OCI-LY3 (cell line): ENCODE measurements around the gene BBIP1.

Source experiments
- H2AFZ ChIP-seq: fragments of 200-600, 300-600 bp; shearing (Covaris generic); 2 replicates; pipeline ENCODE4 v1.6.0; 2014; ENCODE audit warnings: antibody characterized with exemption, low read depth, low read length
- H3K27ac ChIP-seq: fragments of 200-600, 300-600 bp; sonication (generic); 2 replicates; pipeline ENCODE4 v1.5.1; 2014; ENCODE audit warnings: mild to moderate bottlenecking, low read length, moderate library complexity, mixed read lengths
- H3K27me3 ChIP-seq: fragments of 200-600, 300-600 bp; sonication (generic); 2 replicates; pipeline ENCODE4 v1.6.1; 2014; ENCODE audit warnings: low read depth, low read length, mixed read lengths
- H3K36me3 ChIP-seq: fragments of 200-600, 300-600 bp; sonication (generic); replicated peaks from 2 replicates; pipeline ENCODE3; 2014; ENCODE audit warnings: low read depth, low read length, mixed read lengths
- H3K4me1 ChIP-seq: fragments of 300-600, 200-600 bp; sonication (generic); 2 replicates; pipeline ENCODE4 v1.6.1; 2014; ENCODE audit warnings: low read length, mixed read lengths
- H3K4me2 ChIP-seq: fragments of 200-600, 300-600 bp; sonication (generic); 2 replicates; pipeline ENCODE4 v1.6.1; 2014; ENCODE audit warnings: low read length, mixed read lengths
- H3K4me3 ChIP-seq: fragments of 300-600, 200-600 bp; sonication (generic); 2 replicates; pipeline ENCODE4 v1.5.1; 2014; ENCODE audit warnings: antibody characterized with exemption, mild to moderate bottlenecking, low read length, moderate library complexity
- H3K79me2 ChIP-seq: fragments of 300-600, 200-600 bp; shearing (Covaris generic); 2 replicates; pipeline ENCODE4 v1.6.1; 2014; ENCODE audit warnings: mild to moderate bottlenecking, low read length, mixed read lengths
- H3K9ac ChIP-seq: fragments of 300-600, 200-600 bp; shearing (Covaris generic); 2 replicates; pipeline ENCODE4 v1.6.0; 2014; ENCODE audit warnings: mild to moderate bottlenecking, low read length, moderate library complexity
- H3K9me3 ChIP-seq: fragments of 200-600, 300-600 bp; shearing (Covaris generic); 2 replicates; pipeline ENCODE4 v1.6.1; 2014; ENCODE audit warnings: low read length, mixed read lengths; ENCODE audit not compliant: insufficient read depth
- H4K20me1 ChIP-seq: fragments of 200-600, 300-600 bp; sonication (generic); 2 replicates; pipeline ENCODE4 v1.6.1; 2016; ENCODE audit warnings: low read length, mixed read lengths; ENCODE audit not compliant: insufficient read depth
- CTCF ChIP-seq: fragments of 200-600, 300-600 bp; sonication (generic); IDR thresholded peaks from 2 replicates; pipeline ENCODE4 v1.5.1; 2014; ENCODE audit warnings: antibody characterized with exemption, low read length, low read depth
- EZH2phosphoT487 ChIP-seq: fragments of 200-600 bp; shearing (Covaris generic); IDR thresholded peaks from 2 replicates; pipeline ENCODE4 v1.6.1; 2018; ENCODE audit warnings: antibody characterized with exemption, mixed run types, low read depth

BBIP1 gene

GRCh38 chr10:110923856-110924493 lies 5.0 kb upstream of the BBIP1 start:
- Histone ChIP-seq H4K20me1 (peaks cover 70% of the 10 kb centered on the region), H3K9me3 (no peaks in the 10 kb centered on the region), H3K27ac (peak overlapping the region; percentile 34), H3K4me1 (peaks cover 35% of the 10 kb centered on the region), H3K4me2 (peak overlapping the region; percentile 60), H3K4me3 (peak overlapping the region; percentile 37), H3K79me2 (peaks cover 94% of the 10 kb centered on the region), H3K27me3 (no peaks in the 10 kb centered on the region), H2AFZ (no peak overlapping the region), H3K9ac (0 out of 2 replicates have a peak overlapping the region, but pooled peaks have one; percentile 5), H3K36me3 (no peaks in the 10 kb centered on the region)
- TF ChIP-seq EZH2phosphoT487 (no peak), CTCF (no peak)

GRCh38 chr10:110919971-110920881 lies 1.2 kb upstream of the BBIP1 start:
- H3K27ac ChIP-seq: peak overlapping the region; percentile 84
- H3K4me3 ChIP-seq: peak overlapping the region; percentile 98
- peak overlapping the region; percentile 84 for H3K4me2 ChIP-seq
- peaks cover 38% of the 10 kb centered on the region for H3K4me1 ChIP-seq
- TF ChIP-seq CTCF (no peak), EZH2phosphoT487 (no peak)
- H3K9ac ChIP-seq: peak overlapping the region; percentile 90
- H3K27me3 ChIP-seq: no peaks in the 10 kb centered on the region
- peaks cover 57% of the 10 kb centered on the region for H3K79me2 ChIP-seq
- no peaks in the 10 kb centered on the region for H3K9me3 ChIP-seq
- no peaks in the 10 kb centered on the region for H3K36me3 ChIP-seq
- H4K20me1 ChIP-seq: peaks cover 38% of the 10 kb centered on the region
- no peak overlapping the region; the same call in 1 of the 2 replicates for H2AFZ ChIP-seq

GRCh38 chr10:110919349-110919931 lies 460 bp upstream of the BBIP1 start, which contains the start of gene SHOC2:
SHOC2 (plus strand) TSS chr10:110919604; CDS start chr10:110964359, 44,755 bp downstream.
- H3K27ac ChIP-seq: peak within 1 kb of the TSS; percentile 89
- no peaks in the 10 kb centered on the region for H3K27me3 ChIP-seq
- TF ChIP-seq EZH2phosphoT487 (no peak), CTCF (no peak)
- H3K4me2 ChIP-seq: peak within 1 kb of the TSS; percentile 84
- peaks cover 50% of the 10 kb centered on the region for H3K79me2 ChIP-seq
- H3K9me3 ChIP-seq: no peaks in the 10 kb centered on the region
- no peaks in the 10 kb centered on the region for H3K36me3 ChIP-seq
- peak within 1 kb of the TSS; percentile 82 for H2AFZ ChIP-seq
- peaks cover 35% of the 10 kb centered on the region for H3K4me1 ChIP-seq
- H3K9ac ChIP-seq: peak within 1 kb of the TSS; percentile 97
- peak within 1 kb of the TSS; percentile 99 for H3K4me3 ChIP-seq
- H4K20me1 ChIP-seq: peaks cover 31% of the 10 kb centered on the region

DNA sequence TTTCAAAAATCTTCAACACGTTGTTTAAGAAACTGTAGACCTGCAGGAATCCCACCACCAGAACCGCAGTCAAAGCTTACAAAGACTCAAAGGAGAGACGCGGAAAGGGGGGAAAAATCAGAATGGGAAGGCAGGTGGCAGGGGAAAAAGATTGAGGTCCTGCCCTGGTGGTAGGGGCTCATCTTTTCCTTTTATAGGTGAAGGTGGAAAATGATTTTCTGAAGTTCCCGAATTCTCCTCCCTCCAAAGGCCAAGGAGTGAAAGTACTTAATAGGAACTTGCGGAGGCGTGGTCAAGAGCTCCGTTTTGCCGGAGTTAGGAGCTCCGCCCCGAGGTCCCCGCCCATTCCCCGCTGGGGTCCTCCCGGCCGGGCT lies 724 bp downstream of the BBIP1 start:
- Histone ChIP-seq H3K79me2 (peaks cover 38% of the 10 kb centered on the region), H3K4me3 (peak overlapping the region; percentile 99), H2AFZ (peak overlapping the region; percentile 94), H3K4me2 (peak overlapping the region; percentile 75), H3K36me3 (no peaks in the 10 kb centered on the region), H4K20me1 (peaks cover 21% of the 10 kb centered on the region), H3K27me3 (no peaks in the 10 kb centered on the region), H3K4me1 (peaks cover 24% of the 10 kb centered on the region), H3K9me3 (no peaks in the 10 kb centered on the region), H3K9ac (peak overlapping the region; percentile 97), H3K27ac (peak overlapping the region; percentile 89)
- TF ChIP-seq EZH2phosphoT487 (no peak), CTCF (no peak)
